ENCODE measurements around the gene PSENEN.

PSENEN gene, protein sequence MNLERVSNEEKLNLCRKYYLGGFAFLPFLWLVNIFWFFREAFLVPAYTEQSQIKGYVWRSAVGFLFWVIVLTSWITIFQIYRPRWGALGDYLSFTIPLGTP

DNA sequence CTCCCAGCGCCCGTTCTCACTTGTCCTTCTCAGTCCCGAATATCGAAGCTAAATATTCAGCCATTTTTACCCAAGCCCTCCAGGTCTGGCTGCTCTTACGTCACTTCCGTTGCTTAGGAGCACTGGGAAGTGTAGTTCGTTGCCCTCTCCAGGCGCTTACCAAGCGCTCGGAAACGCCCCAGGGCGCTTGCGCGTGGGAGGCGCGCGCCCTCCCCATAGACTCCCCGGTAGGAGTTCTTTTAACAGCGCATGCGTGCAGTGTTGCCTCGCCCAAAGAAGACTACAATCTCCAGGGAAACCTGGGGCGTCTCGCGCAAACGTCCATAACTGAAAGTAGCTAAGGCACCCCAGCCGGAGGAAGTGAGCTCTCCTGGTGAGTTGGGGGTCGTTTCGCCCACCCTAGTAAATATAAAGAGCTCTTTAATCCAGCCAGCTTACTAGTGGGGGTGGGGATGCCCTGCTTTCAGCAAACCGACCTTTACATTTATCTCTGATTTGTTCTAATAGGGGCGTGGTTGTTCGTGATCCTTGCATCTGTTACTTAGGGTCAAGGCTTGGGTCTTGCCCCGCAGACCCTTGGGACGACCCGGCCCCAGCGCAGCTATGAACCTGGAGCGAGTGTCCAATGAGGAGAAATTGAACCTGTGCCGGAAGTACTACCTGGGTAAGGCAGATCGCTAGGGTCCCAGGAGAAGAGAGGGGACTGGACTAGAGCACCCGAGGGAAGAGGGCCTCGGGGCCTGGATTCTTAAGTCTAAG is at the start of gene PSENEN, which contains the start of gene U2AF1L4:
TSS of gene PSENEN (plus strand) at position 324 of the 759 bp plus-strand sequence. CDS start at position 604, 280 bp downstream.
TSS of gene U2AF1L4 (minus strand) at position 91 of the 759 bp plus-strand sequence. CDS start at position 64, 27 bp downstream.
- DNase-seq (ENCODE audit: low read depth in 2 of 2) = peak; percentile 95 to 97

DNA sequence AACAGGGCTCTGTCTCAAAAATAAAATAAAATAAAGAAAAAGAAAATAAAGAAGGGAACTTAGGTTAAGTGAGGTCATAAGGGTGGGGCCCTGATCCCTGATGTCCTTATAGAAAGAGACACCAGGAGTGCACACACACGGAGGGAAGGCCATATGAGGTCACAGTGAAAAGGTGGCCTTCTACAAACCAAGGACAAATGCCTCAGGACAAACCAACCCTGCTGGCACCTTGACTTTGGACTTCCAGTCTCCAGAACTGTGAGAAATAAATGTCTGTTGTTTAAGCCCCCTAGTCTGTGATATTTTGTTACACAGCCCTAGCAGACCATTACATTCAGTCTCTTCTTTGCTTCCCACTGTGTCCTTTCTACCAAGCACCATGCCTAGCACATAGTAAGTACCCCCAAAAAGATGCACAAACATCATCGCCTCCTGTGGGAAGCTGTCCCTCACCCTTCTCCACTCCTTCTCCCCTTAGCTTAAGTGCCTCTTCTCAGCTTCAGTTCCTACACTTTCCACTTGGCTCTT is 49.5 kb upstream of the PSENEN start:
- no peak for DNase-seq (ENCODE audit: low read depth in 2 of 2)

DNA sequence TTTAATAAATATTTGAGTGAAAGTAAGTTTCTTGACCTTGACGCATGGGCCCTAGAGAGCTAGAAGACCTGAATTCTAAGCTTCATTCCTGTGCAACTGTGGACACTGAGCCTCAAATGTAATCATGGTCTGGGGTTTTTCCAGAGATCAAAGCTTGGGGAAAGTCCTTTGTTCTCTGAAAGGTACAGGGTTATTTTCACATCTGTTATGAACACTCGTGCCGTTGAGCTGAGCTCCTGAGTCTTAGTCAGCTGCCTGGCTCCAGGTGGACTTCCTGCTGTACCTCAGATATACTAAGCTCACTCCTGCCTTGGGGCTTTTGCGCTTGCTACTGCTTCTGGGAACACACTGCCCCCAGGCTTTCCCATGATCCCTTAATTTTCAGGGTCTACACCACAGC is 48.6 kb upstream of the PSENEN start:
- DNase-seq (ENCODE audit: low read depth in 2 of 2) = no peak

DNA sequence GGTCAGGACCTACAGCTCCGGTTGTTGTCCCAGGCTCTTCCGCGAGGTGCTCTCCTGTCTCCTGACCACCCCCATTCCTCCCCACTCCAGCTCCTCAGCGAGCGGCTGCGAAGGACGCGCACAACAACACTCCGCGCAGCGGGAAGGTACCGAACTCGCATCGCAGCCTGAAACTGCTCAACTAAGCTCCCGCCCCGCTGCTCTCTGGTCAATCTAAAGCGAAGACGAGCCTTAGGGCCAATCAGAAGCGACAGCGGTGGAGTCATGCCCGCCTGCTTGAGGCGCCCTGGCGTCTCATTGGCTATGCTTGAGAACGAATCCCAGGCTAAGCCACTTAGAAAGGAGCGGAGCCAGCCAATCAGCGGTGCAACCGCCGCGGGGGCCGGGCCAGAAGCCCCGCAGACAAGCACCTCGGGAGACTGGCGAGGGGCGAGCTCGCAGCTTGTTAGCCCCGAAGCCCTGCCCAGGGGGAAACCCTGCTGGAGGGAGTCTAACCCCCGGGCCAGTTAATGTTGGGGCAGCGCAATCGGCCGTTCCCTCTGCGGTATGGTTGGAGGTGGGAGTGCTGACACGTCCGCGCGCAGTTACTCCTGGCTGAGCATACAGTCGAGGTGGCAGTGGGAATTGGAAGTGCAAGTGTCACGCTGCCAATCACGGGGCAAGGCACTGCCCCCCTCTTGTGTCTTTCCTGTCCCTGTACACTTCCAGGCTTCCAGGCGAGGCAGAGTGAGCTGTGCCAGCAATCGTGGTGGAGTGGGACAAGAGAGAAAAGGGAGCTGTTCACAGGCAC is 43.0 kb upstream of the PSENEN start:
- peak; percentile 90 to 93 for DNase-seq (ENCODE audit: low read depth in 2 of 2)

DNA sequence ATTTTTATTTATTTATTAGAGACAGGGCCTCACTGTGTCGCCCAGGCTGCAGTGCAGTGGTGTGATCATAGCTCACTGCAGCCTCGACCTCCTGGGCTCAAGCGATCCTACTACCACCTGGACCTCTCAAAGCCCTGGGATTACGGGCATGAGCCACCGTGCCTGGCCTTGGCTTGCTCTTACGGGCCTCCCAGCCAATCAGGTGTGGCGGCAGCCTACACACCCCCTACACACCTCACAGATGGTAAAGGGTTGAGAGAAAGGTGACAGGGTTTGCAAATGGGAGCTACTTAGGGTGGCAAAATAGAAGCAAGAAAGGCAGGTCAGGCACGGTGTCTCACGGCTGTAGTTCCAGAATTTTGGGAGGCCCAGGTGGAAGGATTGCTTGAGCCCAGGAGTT is 42.1 kb upstream of the PSENEN start:
- no peak for DNase-seq (ENCODE audit: low read depth in 2 of 2)

DNA sequence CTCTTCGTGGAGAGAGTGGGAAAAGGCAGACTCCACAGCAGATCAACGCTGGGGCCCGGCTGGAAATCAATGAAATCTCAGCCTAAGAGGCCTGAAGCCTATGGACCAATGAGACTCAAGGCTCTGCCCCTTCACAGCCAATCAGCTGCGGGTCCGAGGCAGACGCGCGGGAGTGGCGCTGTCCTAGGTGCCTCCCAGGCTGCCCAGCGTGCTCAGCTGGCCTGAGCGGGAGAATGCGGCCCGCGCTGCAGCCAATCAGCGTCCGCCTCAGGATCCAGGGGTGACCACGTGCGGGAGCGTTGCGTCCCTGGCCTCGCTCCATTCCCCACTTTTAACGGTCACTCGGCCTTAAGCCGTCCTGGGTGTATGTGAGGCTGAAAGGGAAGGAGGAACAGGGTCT is 41.2 kb upstream of the PSENEN start, which contains the start of gene ZBTB32:
TSS of gene ZBTB32 (plus strand) at position 341 of the 400 bp plus-strand sequence. CDS start 10,069 bp downstream, outside the sequence.
- DNase-seq (ENCODE audit: low read depth in 2 of 2) = no peak

DNA sequence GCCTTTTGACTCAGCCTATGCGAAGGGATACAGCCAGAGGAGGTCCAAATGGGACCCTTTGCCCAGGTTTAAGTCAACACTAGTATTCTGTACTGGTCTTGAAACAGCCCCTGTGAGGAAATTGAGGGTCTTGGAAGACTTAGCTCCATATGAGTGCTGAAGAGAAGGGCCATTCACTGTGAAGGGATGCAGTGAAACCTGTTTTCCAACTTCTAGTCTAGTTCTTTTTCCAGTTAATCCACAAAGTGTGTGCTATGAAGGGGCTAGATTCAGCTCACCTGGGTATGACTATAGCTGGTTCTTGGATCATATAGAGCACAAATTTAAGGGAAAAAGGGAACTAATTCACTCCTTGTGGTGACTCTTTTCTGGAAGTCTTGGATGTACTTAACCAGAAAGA is 37.1 kb upstream of the PSENEN start:
- DNase-seq (ENCODE audit: low read depth in 2 of 2) = no peak

DNA sequence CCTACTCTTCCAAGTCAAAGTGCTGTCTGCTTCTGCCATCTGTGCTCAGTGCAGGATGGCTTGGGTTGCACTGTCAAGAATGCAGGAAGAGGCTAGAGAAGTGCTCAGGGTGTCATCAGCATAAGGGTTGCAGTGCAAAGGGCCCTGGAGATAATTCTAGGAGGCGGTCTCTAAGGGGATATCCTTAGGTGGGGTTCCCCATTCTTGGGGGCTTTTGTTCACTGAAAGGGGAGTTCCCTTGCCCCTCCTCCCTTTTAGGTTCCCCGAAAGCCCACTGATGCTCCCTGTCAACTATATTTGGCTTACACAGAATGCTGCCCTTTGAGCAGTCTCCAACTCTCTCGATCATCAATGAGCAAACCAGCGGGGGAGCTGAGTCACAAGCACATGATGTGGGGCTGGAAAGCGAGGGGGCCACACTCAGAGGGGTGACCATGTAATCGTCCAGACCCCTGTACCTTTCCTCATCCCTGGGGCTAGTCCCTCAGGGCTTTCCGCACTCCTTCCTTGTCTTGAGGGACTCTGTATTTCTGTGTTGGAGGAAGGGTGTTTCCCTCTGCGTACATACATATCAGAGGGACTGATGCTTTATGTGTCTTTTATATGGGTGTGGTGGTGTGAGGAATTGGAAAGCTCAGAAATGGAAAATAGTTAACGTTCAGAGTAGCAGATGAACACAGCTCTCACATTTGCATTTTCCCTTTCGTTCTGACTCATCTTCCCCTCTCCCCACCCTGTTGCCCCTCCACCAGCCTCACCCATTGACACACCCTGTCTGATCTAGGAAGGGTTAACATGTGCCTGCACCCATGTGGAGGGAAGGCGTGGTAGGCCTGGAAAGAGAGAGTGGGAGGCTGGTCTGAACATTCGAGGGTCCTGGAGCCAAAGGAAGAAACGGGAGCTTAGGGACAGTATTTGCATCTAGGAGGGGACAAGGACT is 34.4 kb upstream of the PSENEN start:
- peak; percentile 57 to 72 for DNase-seq (ENCODE audit: low read depth in 2 of 2)

DNA sequence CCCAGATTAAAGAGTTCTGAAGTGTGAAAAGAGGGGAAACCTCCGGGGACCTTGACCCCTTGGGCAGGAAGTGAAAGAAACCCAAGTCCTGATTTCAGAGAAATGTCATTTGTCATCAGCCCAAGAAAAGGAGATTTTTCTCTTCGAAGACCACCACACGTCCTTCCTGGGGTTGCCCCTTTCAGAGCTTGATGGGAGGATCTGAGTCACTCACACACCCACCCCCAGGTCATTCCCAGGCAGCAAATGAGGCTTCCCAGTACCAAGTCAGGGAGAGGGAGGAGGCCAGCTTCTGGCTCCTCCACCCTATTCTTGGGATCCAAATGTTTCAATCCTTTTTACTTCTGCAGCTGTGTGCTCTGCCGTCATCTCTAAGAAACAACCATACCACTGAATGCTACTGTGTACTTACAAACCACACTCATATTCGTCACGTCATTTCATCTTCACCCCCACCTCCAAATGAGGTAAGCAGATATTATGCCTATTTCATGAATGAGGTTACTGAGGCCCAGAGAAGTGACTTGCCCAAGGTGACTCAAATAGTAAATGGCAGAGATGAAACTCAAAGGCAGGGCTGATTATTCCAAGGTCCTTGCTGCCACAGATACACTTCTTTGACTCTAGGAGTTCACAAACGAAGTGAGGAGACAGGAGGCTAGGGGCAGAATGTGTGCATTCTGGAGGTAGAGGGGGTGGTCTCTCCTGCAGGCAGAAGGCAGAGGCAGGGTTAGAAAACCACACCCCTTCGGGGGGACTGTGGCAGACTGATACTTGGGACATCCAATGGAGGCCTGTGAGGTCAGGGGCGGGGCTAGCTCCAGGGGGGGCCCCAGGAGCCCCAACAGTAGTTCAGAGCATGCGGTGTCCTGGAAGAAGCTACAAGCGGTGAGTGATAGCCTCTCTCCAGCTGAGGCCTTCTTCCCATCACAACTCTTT is 32.6 kb upstream of the PSENEN start:
- peak; percentile 70 to 73 for DNase-seq (ENCODE audit: low read depth in 2 of 2)

DNA sequence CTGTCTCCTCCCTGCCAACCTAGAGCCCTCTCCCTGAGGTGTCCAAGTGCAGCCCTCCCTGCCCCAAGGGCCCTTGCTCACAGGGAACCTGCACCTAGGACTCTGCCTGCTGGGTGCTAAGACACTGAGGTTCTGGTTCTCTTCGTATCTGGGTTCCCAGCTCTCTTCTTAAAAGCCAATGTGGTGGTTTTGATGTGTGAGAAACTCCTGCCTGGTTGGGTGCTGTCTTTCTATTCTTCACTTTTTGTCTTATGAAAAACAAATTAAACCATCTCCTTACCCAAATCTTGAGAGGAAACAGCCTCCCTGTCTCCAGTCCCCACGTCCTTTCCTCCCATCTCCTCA is 32.0 kb upstream of the PSENEN start:
- DNase-seq (ENCODE audit: low read depth in 2 of 2) = no peak

DNA sequence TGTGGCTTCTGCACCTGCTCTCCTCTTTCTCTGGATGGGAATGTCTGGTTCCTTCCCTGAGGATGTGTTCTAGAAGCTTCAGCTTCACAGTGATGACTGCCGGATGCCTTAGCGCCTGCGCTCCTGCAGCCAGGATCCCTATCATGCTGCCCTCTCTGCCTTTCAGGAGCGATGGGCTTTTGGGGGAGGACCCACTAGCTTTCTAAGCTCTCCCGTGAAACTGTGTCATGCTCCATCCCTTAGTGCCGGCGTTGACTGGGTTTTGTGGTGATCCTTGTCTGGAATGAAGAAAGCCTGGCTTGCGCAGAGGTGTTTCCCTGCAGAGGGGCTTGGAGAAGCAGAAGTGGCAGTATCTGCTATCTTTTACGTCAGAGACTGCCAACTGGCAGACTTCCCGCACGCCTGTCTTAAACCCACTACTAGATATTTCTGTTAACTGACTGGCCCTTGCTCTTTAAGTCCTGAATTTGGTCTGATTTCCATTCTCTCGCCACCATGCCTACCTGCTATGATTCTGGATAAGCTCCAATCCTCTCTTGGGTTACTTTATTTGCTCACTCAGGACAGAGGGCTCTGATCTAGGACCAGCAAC is 31.5 kb upstream of the PSENEN start:
- no peak for DNase-seq (ENCODE audit: low read depth in 2 of 2)

DNA sequence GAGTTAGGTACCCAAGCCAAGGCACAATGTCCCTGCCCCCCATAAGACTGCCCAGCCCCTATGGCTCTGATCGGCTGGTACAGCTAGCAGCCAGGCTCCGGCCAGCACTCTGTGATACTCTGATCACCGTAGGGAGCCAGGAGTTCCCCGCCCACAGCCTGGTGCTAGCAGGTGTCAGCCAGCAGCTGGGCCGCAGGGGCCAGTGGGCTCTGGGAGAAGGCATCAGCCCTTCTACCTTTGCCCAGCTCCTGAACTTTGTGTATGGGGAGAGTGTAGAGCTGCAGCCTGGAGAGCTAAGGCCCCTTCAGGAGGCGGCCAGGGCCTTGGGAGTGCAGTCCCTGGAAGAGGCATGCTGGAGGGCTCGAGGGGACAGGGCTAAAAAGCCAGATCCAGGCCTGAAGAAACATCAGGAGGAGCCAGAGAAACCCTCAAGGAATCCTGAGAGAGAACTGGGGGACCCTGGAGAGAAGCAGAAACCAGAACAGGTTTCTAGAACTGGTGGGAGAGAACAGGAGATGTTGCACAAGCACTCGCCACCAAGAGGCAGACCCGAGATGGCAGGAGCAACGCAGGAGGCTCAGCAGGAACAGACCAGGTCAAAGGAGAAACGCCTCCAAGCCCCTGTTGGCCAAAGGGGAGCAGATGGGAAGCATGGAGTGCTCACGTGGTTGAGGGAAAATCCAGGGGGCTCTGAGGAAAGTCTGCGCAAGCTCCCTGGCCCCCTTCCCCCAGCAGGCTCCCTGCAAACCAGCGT is 30.7 kb upstream of the PSENEN start:
- DNase-seq (ENCODE audit: low read depth in 2 of 2) = no peak

DNA sequence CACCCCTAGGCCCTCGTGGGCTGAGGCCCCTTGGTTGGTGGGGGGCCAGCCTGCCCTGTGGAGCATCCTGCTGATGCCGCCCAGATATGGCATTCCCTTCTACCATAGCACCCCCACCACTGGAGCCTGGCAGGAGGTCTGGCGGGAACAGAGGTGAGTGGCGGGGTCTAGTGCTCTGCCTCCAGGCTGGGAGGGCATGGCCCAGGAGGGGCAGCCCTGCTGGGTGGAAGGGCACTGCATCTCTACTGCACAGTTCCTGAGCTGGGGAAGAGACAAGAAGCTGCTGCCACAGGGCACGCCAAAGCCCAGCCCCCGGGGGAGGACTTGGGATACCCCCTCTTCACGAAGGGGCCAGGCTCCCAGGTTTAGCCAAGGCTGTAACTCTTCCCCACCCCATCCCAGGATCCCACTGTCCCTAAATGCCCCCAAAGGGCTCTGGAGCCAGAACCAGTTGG is 30.1 kb upstream of the PSENEN start:
- no peak for DNase-seq (ENCODE audit: low read depth in 2 of 2)

DNA sequence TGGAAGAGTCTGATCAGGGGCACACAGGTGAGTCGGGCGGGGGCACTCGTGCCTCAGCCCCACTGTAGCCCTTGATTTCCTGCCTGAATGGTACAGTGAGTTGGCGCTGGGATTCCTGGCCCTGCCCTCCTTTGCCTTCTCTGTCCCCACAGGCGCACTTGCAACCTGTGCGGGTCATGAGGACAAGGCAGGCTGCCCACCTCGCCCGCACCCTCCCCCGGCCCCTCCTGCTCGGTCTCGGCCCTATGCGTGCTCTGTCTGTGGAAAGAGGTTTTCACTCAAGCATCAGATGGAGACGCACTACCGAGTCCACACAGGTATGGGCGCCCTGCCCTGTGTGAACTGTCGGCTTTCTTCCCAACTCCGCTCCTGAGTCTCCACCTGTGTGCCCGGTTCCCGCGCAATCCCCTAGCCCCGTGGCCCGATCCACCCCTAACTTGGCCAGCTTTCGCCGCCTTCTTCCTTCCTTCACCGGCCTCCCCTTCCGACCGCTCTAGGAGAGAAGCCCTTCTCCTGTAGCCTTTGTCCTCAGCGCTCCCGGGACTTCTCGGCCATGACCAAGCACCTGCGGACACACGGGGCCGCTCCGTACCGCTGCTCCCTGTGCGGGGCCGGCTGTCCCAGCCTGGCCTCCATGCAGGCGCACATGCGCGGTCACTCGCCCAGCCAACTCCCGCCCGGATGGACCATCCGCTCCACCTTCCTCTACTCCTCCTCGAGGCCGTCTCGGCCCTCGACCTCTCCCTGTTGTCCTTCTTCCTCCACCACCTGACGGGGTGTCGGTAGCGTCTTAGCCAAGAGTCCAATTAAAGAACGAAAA is 29.3 kb upstream of the PSENEN start:
- DNase-seq (ENCODE audit: low read depth in 2 of 2) = no peak

DNA sequence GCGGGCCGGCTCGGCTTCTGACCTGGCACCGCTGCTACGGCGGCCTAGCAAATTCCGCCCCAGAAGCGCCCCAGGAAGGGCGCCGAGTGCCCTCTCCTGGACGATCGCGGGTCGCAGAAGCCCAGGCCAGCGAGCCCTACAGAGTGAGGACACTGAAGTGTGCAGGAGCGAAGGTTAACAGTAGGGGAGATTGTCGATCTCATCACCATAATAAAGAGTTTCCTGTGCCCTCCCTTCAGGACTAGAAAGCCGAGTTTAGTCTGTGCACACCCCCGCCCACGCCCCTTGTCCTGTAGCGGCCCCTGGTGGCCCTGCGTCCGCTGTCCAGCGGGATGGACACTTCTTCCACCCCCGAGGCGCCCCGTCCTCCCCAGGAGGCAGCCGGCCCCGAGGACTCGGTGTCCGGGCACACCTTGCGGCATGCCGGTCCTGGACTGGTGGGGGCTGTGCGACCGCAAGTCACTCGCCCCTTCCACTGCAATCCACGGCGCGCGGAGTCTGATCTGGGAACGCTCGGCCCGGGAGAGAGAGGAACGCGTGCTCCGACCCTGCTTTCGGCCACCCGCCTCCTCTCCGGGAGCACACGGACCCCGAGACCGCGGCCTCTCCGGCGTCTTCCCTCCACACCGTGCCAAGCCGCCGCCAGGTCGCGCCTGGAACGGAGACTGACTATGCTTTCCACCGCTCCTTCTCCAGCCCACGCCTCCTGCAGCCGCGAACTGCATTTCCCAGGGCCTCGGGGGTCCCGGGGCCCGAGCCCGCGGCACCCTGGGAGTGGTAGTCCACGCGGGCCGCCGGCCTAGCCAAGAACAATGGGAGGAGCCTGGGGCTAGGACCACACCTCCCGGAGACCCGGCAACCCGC is 28.4 kb upstream of the PSENEN start:
- peak; percentile 93 to 97 for DNase-seq (ENCODE audit: low read depth in 2 of 2)

DNA sequence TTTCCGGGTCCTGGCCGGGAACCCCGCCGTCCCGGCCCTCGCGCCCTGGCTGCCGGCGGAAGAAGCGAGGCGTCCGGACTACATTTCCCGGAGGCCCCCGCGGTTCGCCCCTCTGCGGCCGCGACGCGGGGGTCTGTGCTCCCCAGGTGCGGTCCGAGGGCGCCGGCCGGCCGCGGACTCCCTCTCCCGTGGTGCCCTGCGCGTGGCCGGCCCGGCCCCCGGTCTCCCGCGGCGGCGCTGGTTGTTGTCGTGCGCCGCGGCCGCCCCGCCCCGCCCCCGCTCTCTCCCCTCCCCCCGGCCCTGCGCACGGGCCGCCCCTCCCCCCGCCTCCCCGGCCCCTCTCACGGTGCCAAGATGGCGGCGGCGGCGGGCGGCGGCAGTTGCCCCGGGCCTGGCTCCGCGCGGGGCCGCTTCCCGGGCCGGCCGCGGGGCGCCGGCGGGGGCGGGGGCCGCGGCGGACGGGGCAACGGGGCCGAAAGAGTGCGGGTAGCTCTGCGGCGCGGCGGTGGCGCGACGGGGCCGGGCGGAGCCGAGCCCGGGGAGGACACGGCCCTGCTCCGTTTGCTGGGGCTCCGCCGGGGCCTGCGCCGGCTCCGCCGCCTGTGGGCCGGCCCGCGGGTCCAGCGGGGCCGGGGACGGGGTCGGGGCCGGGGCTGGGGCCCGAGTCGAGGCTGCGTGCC is 27.6 kb upstream of the PSENEN start, which contains the start of gene KMT2B:
TSS of gene KMT2B (plus strand) at position 339 of the 680 bp plus-strand sequence. CDS start at position 355, 16 bp downstream.
- no peak for DNase-seq (ENCODE audit: low read depth in 2 of 2)

Measured in stimulated activated CD8-positive, alpha-beta memory T cell treated with anti-CD3 and anti-CD28 coated beads, Interleukin-7, amount 100 ng/mL, for 4 hours (primary cell).